GM21576 (cell line): Measurements from ENCODE around the gene KIAA0753.
"Not testable (repeated sequence)": the region's sequence is repeated elsewhere in the genome, so short reads cannot be mapped to it uniquely, and the experiment has no call there.

Experiments
- ATAC-seq: cut with Tn5 transposase; IDR thresholded peaks from one replicate; pipeline ENCODE4 v1.9.1; 2021; ENCODE audit warnings: mild to moderate bottlenecking, moderate library complexity; ENCODE audit not compliant: unreplicated experiment

The KIAA0753 gene

GRCh38 chr17:6573982-6574686 is 66.4 kb downstream of the KIAA0753 start:
- ATAC-seq = no peak

- not testable (repeated sequence) for ATAC-seq
Measured at GRCh38 chr17:6573495-6573894, 67.0 kb downstream of the KIAA0753 start.

GRCh38 chr17:6572972-6573370 is 67.5 kb downstream of the KIAA0753 start:
- ATAC-seq = no peak

- ATAC-seq = no peak
Measured at GRCh38 chr17:6571452-6571781, 69.1 kb downstream of the KIAA0753 start.

- ATAC-seq = no peak
Measured at GRCh38 chr17:6570731-6571451, 69.6 kb downstream of the KIAA0753 start.

GRCh38 chr17:6569370-6570285 is 70.9 kb downstream of the KIAA0753 start:
- no peak for ATAC-seq

GRCh38 chr17:6568184-6568758 is 72.2 kb downstream of the KIAA0753 start:
- ATAC-seq = no peak

- ATAC-seq = no peak
Measured at GRCh38 chr17:6567528-6568183, 72.9 kb downstream of the KIAA0753 start.

- no peak for ATAC-seq
Measured at GRCh38 chr17:6561446-6561845, 79.1 kb downstream of the KIAA0753 start.

- ATAC-seq = no peak
Measured at GRCh38 chr17:6560496-6560895, 80.0 kb downstream of the KIAA0753 start.

GRCh38 chr17:6559753-6560215 is 80.7 kb downstream of the KIAA0753 start:
- ATAC-seq = no peak

GRCh38 chr17:6558932-6559752 is 81.4 kb downstream of the KIAA0753 start:
- ATAC-seq = no peak

GRCh38 chr17:6558276-6558675 is 82.2 kb downstream of the KIAA0753 start:
- no peak for ATAC-seq

- no peak for ATAC-seq
Measured at GRCh38 chr17:6557040-6557438, 83.5 kb downstream of the KIAA0753 start.

- ATAC-seq = no peak
Measured at GRCh38 chr17:6556121-6557039, 84.1 kb downstream of the KIAA0753 start, which contains the start of gene PITPNM3. Gene PITPNM3 (minus strand): TSS chr17:6556555. CDS start chr17:6556406, 149 bp downstream.

- no peak for ATAC-seq
Measured at GRCh38 chr17:6555331-6556120, 85.0 kb downstream of the KIAA0753 start.

GRCh38 chr17:6554871-6555330 is 85.6 kb downstream of the KIAA0753 start:
- no peak for ATAC-seq

- no peak for ATAC-seq
Measured at GRCh38 chr17:6554342-6554741, 86.2 kb downstream of the KIAA0753 start.
